ENCODE data around the gene NAPSA.
A peak's percentile ranks its signal among the peaks of the same experiment; 100 is the strongest.

NAPSA gene

GRCh38 chr19:50314724-50315708 is 50.4 kb downstream of the NAPSA start:
- TF ChIP-seq, protein P1, sequence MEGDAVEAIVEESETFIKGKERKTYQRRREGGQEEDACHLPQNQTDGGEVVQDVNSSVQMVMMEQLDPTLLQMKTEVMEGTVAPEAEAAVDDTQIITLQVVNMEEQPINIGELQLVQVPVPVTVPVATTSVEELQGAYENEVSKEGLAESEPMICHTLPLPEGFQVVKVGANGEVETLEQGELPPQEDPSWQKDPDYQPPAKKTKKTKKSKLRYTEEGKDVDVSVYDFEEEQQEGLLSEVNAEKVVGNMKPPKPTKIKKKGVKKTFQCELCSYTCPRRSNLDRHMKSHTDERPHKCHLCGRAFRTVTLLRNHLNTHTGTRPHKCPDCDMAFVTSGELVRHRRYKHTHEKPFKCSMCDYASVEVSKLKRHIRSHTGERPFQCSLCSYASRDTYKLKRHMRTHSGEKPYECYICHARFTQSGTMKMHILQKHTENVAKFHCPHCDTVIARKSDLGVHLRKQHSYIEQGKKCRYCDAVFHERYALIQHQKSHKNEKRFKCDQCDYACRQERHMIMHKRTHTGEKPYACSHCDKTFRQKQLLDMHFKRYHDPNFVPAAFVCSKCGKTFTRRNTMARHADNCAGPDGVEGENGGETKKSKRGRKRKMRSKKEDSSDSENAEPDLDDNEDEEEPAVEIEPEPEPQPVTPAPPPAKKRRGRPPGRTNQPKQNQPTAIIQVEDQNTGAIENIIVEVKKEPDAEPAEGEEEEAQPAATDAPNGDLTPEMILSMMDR (IDR thresholded peaks at IDR 0.05), result no peak
- Histone ChIP-seq H3K79me2 (no peaks in the 10 kb centered on the region), H3K4me3 (ENCODE audit: low read depth, low read length) (no peak overlapping the region), H3K9ac (no peak overlapping the region), H3K36me3 (ENCODE audit: control insufficient read depth, insufficient read depth, low read length) (no peaks in the 10 kb centered on the region), H2AFZ (no peak overlapping the region), H3K4me2 (ENCODE audit: low read length) (no peak overlapping the region), H3K4me1 (peaks cover 19% of the 10 kb centered on the region), H3K27me3 (ENCODE audit: control insufficient read depth, insufficient read depth, low read length) (no peaks in the 10 kb centered on the region), H3K9me3 (ENCODE audit: control insufficient read depth, low read length) (no peaks in the 10 kb centered on the region), H3K27ac (no peak overlapping the region)

GRCh38 chr19:50313812-50314536 is 51.5 kb downstream of the NAPSA start:
- H3K79me2 ChIP-seq, result no peaks in the 10 kb centered on the region
- TF ChIP-seq, protein P1 (IDR thresholded peaks at IDR 0.05), result no peak
- no peaks in the 10 kb centered on the region for H3K36me3 ChIP-seq (ENCODE audit: control insufficient read depth, insufficient read depth, low read length)
- H2AFZ ChIP-seq, result no peak overlapping the region
- H3K4me3 ChIP-seq (ENCODE audit: low read depth, low read length), result no peak overlapping the region
- H3K9ac ChIP-seq, result no peak overlapping the region
- H3K27me3 ChIP-seq (ENCODE audit: control insufficient read depth, insufficient read depth, low read length), result no peaks in the 10 kb centered on the region
- peaks cover 19% of the 10 kb centered on the region for H3K4me1 ChIP-seq
- H3K27ac ChIP-seq, result no peak overlapping the region
- no peaks in the 10 kb centered on the region for H3K9me3 ChIP-seq (ENCODE audit: control insufficient read depth, low read length)
- H3K4me2 ChIP-seq (ENCODE audit: low read length), result peak overlapping the region; percentile 49

DNA sequence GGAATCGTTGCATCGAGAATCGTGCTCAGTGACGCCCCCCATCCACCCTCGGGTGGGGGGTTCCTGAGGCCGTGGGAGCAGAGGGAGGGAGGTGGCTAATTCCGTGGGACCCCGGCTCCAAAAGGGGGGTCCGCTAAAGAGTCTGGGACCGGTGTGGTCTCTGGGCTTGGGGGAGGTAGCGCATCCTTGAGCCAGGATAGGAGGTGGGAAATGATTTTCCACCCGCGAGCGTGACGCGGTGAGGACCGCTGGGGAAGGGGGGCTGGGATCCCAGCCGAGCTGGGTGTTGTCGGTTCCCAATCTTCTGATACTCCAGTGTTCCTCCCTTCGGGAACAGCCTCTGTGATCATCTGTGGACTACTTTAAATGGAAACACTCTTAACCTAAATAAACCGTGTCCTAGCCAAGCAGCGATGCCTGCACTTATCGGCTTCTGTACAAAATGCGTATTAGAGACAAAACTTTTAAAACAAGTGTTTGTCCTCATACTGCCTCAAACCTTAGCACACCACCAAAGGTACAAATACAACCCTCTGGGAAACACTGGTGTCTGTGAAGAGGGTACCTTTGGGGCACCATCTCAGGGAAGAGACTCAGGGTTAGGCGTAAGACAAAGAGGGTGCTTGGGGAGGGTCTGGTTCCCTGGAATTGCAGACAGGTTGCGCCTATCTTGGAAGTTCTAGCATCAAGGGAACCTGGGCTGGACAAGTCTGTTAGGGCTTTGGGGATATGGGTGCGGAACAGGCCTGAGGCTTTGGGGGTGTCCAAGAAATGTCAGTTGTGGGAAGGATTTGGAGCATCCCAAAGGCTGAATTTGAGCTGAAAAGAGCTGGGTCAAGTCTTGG is 52.2 kb downstream of the NAPSA start:
- Histone ChIP-seq H3K9ac (no peak overlapping the region), H3K9me3 (ENCODE audit: control insufficient read depth, low read length) (no peaks in the 10 kb centered on the region), H3K4me2 (ENCODE audit: low read length) (peak overlapping the region; percentile 35), H3K27me3 (ENCODE audit: control insufficient read depth, insufficient read depth, low read length) (no peaks in the 10 kb centered on the region), H2AFZ (no peak overlapping the region), H3K79me2 (no peaks in the 10 kb centered on the region), H3K36me3 (ENCODE audit: control insufficient read depth, insufficient read depth, low read length) (no peaks in the 10 kb centered on the region), H3K4me1 (peaks cover 19% of the 10 kb centered on the region), H3K27ac (no peak overlapping the region), H3K4me3 (ENCODE audit: low read depth, low read length) (no peak overlapping the region)
- TF ChIP-seq, protein P1 (IDR thresholded peaks at IDR 0.05), result no peak

DNA sequence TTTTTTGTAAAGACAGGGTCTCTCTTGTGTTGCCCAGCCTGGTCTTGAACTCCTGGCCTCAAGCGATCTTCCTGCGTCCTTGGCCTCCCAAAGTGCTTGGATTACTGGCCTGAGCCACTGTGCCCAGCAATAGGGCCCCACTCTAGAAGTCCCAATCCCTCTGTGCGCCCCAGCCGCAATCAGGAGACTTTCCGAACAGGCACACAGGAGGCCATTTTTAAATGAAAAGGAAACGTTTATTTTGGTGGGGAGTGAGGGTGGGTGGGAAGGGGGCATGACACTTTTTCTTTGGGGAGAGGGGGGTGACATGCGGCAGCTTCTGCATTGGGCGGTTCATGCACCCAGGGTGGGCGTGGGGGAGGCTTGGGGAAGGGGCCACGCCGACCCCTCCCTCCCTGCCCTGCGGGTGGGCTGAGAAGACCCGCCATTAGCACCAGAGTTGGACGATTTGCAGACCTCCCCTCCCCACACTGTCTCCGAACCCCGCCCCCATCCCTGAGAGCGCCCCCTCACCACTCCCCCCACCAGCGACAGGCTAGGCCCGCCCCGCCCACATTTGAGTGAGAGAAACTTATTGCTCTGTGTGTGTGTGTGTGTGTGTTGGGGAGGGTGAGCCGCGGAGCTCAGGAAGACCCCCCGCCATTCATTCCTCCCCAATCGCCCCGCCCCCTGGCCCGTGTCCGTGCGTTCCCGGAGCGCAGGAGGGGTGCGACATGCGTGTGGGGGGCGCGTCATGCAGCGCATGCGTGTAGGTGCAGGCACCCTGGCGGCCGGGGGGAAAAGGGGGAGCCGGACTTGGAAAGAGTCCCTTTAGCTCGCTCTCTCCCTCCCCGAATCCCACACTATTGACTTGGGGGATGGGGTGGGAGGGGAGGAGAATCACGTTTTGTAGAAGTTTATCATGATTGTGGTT is 53.5 kb downstream of the NAPSA start:
- Histone ChIP-seq H3K27me3 (ENCODE audit: control insufficient read depth, insufficient read depth, low read length) (no peaks in the 10 kb centered on the region), H3K4me2 (ENCODE audit: low read length) (peak overlapping the region; percentile 54), H2AFZ (peak overlapping the region; percentile 41), H3K36me3 (ENCODE audit: control insufficient read depth, insufficient read depth, low read length) (no peaks in the 10 kb centered on the region), H3K9me3 (ENCODE audit: control insufficient read depth, low read length) (no peaks in the 10 kb centered on the region), H3K9ac (no peak overlapping the region), H3K4me1 (peaks cover 19% of the 10 kb centered on the region), H3K79me2 (no peaks in the 10 kb centered on the region), H3K4me3 (ENCODE audit: low read depth, low read length) (no peak overlapping the region), H3K27ac (no peak overlapping the region)
- TF ChIP-seq, protein P1 (IDR thresholded peaks at IDR 0.05), result peak; percentile 6

Data from parathyroid adenoma (tissue), 2 donors.